ENCODE measurements around the gene PIGT. TPM values are rescaled to one million over a fixed set of nuclear protein-coding genes. Genes with fewer than 3 reads are reported as not detected.

Gene PIGT
- total RNA-seq, 1 experiment from 2014 or later = 71.4 TPM

DNA sequence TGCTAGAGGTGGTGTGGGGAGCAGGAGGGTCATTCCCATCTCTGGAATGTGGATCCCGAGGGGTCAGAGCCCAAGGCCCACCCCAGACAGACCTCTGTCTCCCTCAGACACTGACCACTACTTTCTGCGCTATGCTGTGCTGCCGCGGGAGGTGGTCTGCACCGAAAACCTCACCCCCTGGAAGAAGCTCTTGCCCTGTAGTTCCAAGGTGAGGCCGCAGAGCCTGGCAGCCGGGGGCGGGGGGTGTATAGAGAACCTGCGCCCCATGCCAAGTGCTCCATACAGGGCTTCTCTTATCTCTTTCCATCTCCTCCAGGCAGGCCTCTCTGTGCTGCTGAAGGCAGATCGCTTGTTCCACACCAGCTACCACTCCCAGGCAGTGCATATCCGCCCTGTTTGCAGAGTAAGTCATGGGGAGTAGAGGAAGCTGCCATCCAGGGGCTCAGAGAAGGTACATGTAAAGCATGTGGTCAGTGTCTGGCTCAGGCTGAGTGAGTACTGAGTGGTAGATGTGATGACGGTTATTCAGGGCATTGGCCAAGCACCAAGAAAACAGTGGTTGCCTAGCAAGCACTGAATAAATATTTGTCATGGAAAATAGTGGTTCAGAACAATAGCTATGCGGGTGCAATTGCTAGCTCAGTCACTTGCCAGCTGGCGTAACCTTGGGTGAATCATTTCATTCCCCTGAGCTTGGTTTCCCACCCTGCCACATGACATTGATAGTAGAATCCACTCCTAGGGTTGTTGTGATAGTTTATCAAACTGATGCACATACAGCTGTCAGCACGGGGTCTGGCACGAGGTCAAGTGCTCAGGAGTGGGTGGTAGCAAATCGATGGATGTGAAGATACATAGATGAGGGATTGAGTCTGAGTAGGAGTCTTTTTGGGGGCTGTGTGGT, 3.5 kb downstream of the PIGT start:
- H3K4me1 ChIP-seq (ENCODE audit: control insufficient read depth in 1 of 2, insufficient read depth in 2 of 2, low read length in 2 of 2) = peaks cover 4 to 14% of the 10 kb centered on the region in 2 experiments; a peak in 3 of 4 replicates
- no TSS peak for BruUV-seq (replicated peaks)
- no peak overlapping the region for H3K27ac ChIP-seq (ENCODE audit: low read depth, low read length)
- RAD21 ChIA-PET (ENCODE audit: low non-redundant PET in 1 of 2, low total read pairs in 2 of 2, uncharacterized antibody in 2 of 2, unreplicated experiment in 2 of 2) = no interaction called here
- H3K79me2 ChIP-seq (ENCODE audit: insufficient read depth, low read length) = peaks cover 32% of the 10 kb centered on the region
- no peak overlapping the region for H2AFZ ChIP-seq (ENCODE audit: low read depth, low read length, poor library complexity, severe bottlenecking)
- ATAC-seq (no peak), DNase-seq (ENCODE audit: low read depth, low spot score) (no peak)
- no peak overlapping the region for H3K4me3 ChIP-seq (replicated peaks in 1 of 2; ENCODE audit: low read depth in 1 of 2, low read length in 2 of 2)
- H3K4me2 ChIP-seq (ENCODE audit: low read length) = no peak overlapping the region
- no peak overlapping the region for H3K9ac ChIP-seq (ENCODE audit: low read length)
- no peaks in the 10 kb centered on the region for H3K9me3 ChIP-seq (ENCODE audit: control insufficient read depth in 1 of 2, insufficient read depth in 1 of 2, low read depth in 1 of 2, low read length in 2 of 2)
- H3K9me2 ChIP-seq (ENCODE audit: insufficient read depth) = no peaks in the 10 kb centered on the region
- POLR2A ChIA-PET = no interaction called here
- CTCF ChIA-PET = no interaction called here
- intact Hi-C loops (cut with micrococcal nuclease) = no loop called here
- no peaks in the 10 kb centered on the region for H3K27me3 ChIP-seq (ENCODE audit: insufficient read depth, low read length)
- no peaks in the 10 kb centered on the region for H4K20me1 ChIP-seq (ENCODE audit: insufficient read depth)
- peaks cover 29 to 46% of the 10 kb centered on the region in 2 experiments; a peak in 3 of 4 replicates for H3K36me3 ChIP-seq (ENCODE audit: control insufficient read depth in 1 of 2, insufficient read depth in 2 of 2, low read length in 2 of 2)
- TF ChIP-seq RAD21 (IDR thresholded peaks at IDR 0.05; ENCODE audit: low read depth) = no peak

DNA sequence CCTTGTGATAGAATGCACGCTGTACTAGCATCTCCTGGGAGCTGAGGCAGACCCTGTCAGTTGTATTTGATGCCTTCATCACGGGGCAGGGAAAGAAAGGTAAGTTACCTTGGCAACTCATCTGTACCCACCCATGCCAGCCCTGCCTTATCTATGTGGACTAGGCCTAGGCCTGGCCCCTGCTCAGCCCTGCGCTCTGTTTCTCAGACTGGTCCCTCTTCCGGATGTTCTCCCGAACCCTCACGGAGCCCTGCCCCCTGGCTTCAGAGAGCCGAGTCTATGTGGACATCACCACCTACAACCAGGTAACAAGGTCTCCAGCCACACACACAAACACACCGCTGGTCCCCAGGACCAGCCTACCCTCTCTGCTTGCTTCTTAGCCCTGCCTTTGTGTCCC, 4.2 kb downstream of the PIGT start:
- intact Hi-C loops (cut with micrococcal nuclease) = no loop called here
- peaks cover 4 to 12% of the 10 kb centered on the region in 2 experiments; a peak in 3 of 4 replicates for H3K4me1 ChIP-seq (ENCODE audit: control insufficient read depth in 1 of 2, insufficient read depth in 2 of 2, low read length in 2 of 2)
- DNase-seq (ENCODE audit: low read depth, low spot score) = no peak

More for the DNA sequence above, 4.2 kb downstream of the PIGT start:
- ChIA-PET RAD21 (ENCODE audit: low non-redundant PET in 1 of 2, low total read pairs in 2 of 2, uncharacterized antibody in 2 of 2, unreplicated experiment in 2 of 2) (no interaction called here), POLR2A (no interaction called here), CTCF (no interaction called here)
- no peak overlapping the region for H3K4me2 ChIP-seq (ENCODE audit: low read length)
- no peak for ATAC-seq
- H3K9me3 ChIP-seq (ENCODE audit: control insufficient read depth in 1 of 2, insufficient read depth in 1 of 2, low read depth in 1 of 2, low read length in 2 of 2) = no peaks in the 10 kb centered on the region
- H3K36me3 ChIP-seq (ENCODE audit: control insufficient read depth in 1 of 2, insufficient read depth in 2 of 2, low read length in 2 of 2) = peaks cover 34 to 49% of the 10 kb centered on the region in 2 experiments; a peak in 3 of 4 replicates
- TF ChIP-seq SP1 (IDR thresholded peaks at IDR 0.05; ENCODE audit: low read depth) (no peak), POLR2A (IDR thresholded peaks at IDR 0.05; ENCODE audit: borderline replicate concordance, extremely low read depth, insufficient read depth, insufficient read length) (no peak), SIN3A (IDR thresholded peaks at IDR 0.05; ENCODE audit: low read depth) (no peak), FOSL1 (IDR thresholded peaks at IDR 0.05; ENCODE audit: low read depth) (no peak), YY1 (IDR thresholded peaks at IDR 0.05; ENCODE audit: extremely low read depth, insufficient replicate concordance, low read depth, low read length) (no peak), EGR1 (IDR thresholded peaks at IDR 0.05; ENCODE audit: low read depth) (no peak), JUND (IDR thresholded peaks at IDR 0.05) (no peak), TCF7L2 (IDR thresholded peaks at IDR 0.05; ENCODE audit: borderline replicate concordance, extremely low read depth, insufficient read depth, insufficient read length) (no peak), CEBPB (IDR thresholded peaks at IDR 0.05; ENCODE audit: low read depth) (no peak), ZNF274 (IDR thresholded peaks at IDR 0.05; ENCODE audit: low read depth, low read length) (no peak)
- TF ChIP-seq, protein P1, sequence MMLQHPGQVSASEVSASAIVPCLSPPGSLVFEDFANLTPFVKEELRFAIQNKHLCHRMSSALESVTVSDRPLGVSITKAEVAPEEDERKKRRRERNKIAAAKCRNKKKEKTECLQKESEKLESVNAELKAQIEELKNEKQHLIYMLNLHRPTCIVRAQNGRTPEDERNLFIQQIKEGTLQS (IDR thresholded peaks at IDR 0.05) = no peak
- TF ChIP-seq, protein P2, sequence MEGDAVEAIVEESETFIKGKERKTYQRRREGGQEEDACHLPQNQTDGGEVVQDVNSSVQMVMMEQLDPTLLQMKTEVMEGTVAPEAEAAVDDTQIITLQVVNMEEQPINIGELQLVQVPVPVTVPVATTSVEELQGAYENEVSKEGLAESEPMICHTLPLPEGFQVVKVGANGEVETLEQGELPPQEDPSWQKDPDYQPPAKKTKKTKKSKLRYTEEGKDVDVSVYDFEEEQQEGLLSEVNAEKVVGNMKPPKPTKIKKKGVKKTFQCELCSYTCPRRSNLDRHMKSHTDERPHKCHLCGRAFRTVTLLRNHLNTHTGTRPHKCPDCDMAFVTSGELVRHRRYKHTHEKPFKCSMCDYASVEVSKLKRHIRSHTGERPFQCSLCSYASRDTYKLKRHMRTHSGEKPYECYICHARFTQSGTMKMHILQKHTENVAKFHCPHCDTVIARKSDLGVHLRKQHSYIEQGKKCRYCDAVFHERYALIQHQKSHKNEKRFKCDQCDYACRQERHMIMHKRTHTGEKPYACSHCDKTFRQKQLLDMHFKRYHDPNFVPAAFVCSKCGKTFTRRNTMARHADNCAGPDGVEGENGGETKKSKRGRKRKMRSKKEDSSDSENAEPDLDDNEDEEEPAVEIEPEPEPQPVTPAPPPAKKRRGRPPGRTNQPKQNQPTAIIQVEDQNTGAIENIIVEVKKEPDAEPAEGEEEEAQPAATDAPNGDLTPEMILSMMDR (IDR thresholded peaks at IDR 0.05 in 2 of 3, conservative IDR thresholded peaks at IDR 0.05 in 1 of 3; ENCODE audit: borderline replicate concordance in 1 of 3, insufficient read depth in 1 of 3, low read depth in 2 of 3, low read length in 2 of 3) = no peak
- TF ChIP-seq, protein P3, sequence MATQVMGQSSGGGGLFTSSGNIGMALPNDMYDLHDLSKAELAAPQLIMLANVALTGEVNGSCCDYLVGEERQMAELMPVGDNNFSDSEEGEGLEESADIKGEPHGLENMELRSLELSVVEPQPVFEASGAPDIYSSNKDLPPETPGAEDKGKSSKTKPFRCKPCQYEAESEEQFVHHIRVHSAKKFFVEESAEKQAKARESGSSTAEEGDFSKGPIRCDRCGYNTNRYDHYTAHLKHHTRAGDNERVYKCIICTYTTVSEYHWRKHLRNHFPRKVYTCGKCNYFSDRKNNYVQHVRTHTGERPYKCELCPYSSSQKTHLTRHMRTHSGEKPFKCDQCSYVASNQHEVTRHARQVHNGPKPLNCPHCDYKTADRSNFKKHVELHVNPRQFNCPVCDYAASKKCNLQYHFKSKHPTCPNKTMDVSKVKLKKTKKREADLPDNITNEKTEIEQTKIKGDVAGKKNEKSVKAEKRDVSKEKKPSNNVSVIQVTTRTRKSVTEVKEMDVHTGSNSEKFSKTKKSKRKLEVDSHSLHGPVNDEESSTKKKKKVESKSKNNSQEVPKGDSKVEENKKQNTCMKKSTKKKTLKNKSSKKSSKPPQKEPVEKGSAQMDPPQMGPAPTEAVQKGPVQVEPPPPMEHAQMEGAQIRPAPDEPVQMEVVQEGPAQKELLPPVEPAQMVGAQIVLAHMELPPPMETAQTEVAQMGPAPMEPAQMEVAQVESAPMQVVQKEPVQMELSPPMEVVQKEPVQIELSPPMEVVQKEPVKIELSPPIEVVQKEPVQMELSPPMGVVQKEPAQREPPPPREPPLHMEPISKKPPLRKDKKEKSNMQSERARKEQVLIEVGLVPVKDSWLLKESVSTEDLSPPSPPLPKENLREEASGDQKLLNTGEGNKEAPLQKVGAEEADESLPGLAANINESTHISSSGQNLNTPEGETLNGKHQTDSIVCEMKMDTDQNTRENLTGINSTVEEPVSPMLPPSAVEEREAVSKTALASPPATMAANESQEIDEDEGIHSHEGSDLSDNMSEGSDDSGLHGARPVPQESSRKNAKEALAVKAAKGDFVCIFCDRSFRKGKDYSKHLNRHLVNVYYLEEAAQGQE (IDR thresholded peaks at IDR 0.05; ENCODE audit: low read depth) = no peak
- no peaks in the 10 kb centered on the region for H3K9me2 ChIP-seq (ENCODE audit: insufficient read depth)
- no peak overlapping the region for H3K9ac ChIP-seq (ENCODE audit: low read length)
- peaks cover 32% of the 10 kb centered on the region for H3K79me2 ChIP-seq (ENCODE audit: insufficient read depth, low read length)
- no peaks in the 10 kb centered on the region for H4K20me1 ChIP-seq (ENCODE audit: insufficient read depth)
- no peak overlapping the region for H2AFZ ChIP-seq (ENCODE audit: low read depth, low read length, poor library complexity, severe bottlenecking)
- no peak overlapping the region for H3K4me3 ChIP-seq (replicated peaks in 1 of 2; ENCODE audit: low read depth in 1 of 2, low read length in 2 of 2)
- no TSS peak for BruUV-seq (replicated peaks)
- no peak overlapping the region for H3K27ac ChIP-seq (ENCODE audit: low read depth, low read length)
- H3K27me3 ChIP-seq (ENCODE audit: insufficient read depth, low read length) = no peaks in the 10 kb centered on the region
